Fibroblast of the conjunctiva (primary cell): ENCODE measurements around the gene UQCC2.

Experiments used
- DNase-seq: peaks from one replicate; pipeline ENCODE4 v3.0.0-alpha.2; 2010; ENCODE audit warnings: low read depth

UQCC2 gene

DNA sequence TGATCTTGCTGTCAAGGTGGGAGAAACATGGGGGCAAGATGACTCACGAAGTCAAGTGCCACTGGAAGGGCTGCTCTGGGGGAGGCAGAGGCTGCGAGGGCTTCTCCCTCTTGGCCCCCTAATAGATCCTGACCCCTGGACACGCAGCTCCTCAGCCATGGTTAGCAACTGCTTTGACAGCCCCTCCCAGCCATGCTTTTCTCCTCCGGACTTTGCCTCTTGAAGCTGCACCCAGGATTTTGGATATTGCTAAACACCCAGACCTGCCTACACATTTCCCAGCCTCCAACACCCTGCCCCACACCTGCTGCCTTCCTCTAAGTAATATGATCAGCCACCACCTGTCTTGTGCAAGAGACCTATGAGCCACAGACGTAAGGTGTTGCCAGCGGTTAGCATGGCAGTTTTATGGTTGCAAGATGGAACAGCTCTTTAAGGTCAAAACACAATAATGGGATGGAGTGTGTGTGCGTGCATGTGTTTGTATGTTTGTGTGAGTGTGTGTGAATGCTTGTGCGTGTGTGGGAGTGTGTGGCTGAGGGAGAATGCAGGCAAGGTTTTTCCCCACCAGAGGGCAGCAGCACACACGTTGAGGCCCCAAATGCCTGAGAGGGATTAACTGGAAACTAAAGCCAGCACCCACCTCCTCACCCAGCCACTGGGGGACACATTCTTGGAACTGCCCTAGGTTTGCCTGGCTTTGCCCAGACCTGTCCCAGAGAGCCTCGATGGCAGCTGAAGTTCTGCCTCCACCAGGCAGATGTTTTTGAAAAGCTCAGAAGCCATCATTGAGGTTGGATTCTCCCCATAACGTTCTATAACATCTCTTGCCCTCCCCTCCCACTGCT, 32.7 kb upstream of the UQCC2 start:
- DNase-seq: peak; percentile 47

DNA sequence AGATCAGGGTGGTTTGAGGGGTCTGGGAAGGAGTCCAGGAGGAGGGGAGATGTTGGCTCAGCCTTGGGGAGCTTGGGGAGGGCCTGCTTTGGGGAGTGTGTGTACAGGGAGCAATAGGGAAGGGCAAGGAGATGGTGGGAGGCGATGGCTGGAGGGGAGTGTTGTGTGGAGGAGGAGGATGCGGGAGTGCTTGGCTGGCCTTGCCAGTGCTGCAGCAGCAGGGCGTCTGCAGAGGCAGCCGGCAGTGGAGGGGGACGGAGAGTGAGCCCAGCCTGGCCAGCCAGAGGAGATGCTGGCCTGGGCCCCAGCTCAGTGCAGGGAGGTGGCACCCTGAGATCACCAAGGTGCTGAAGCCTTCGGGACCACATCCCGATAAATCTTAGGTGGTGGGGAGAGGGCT, 31.3 kb upstream of the UQCC2 start:
- DNase-seq: no peak

DNA sequence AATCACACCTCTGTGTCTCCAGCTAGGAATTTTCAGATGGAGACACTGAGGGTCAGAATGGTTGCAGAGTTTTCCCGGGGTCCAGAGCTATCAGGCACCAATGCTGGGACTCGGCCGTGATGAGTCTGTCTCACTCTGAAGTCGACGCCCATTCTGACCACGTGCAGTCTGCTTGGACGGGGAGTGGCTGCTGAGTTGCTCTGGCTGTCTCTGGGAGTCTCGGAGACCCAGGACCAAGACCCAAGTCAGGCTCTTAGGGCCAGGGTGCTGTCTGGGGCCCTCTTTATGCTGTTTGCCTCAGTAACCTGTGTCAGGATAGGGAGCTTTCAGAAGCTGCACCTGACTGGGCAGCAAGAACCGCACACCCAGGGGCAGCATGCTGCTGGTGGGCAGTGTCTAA, 30.6 kb upstream of the UQCC2 start:
- DNase-seq: no peak

DNA sequence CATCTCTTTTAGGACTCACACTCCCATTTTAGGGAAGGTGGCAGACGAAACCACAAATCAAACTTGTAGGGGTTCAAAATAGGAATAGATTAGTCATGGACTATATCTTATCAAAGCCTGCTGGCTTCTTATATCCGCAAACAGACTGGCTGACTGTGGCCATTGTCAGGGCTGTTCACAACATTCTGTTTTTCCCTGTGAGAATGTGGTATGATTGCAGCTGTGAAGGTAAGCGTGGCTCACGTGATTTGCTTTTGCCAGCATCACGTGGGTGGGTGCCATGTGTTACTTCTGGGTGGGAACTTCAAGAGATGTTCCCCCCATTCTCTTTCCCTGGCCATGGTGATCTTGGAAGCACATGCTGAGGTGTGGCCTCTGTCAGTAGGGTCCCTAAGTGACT, 29.3 kb upstream of the UQCC2 start:
- no peak for DNase-seq

DNA sequence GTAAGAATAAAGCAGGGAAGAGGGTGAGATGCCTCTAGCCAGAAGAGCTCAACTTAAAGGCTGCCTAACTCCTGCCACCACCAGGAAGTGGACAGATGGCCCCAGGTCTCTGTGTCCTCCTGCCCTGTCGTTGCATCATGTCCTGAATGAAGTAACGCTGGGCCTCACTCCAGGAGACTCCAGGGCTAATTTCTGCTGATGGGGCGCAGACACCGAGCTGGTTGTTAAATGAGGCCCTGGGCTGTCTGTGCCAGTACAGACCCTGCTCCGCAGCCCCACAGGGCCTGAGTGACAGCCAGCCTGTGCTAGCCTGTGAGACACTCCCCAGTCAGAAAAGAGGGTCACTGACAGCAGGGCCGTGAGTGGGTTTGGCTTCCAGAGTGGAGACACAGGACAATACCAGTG, 28.7 kb upstream of the UQCC2 start:
- no peak for DNase-seq

DNA sequence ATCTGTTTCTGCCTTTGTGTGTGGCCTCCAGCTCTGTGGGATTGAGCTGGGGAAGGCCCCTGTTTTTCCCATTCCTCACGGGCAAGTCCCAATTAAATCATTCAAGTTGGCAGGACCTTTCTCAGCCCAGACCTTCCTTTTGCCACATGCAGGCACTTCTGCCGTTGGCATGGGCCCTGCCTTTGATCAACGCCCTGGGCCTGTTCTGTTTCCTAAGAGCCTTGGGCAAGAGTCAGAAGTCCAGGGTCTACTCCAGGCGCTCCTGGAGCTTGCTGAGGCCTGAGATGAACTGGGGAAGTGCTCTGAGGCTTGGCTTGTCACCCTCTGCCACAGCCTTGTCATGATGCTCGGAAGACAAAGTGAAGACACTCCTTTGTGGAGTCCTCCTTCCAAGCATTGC, 28.1 kb upstream of the UQCC2 start:
- DNase-seq: no peak

DNA sequence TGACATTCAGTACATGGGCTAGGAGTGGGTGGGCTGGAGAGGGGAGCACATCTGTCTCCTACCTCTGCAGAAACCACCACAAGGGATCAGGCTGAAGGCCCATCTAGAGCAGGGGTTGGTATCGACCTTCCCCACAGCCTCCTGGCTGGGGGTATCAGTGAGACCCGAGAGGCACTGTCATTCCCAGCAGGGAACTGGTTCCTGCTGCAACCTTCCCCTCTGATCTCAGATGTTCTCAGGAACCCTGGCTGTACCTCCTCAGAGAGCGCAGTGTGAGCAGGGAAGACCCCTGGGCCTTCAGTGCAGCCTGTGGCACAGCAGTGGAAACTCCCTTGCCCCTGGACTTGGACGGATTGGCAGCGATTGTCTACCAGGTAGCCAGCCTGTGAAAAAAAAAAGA, 27.4 kb upstream of the UQCC2 start:
- DNase-seq: no peak

DNA sequence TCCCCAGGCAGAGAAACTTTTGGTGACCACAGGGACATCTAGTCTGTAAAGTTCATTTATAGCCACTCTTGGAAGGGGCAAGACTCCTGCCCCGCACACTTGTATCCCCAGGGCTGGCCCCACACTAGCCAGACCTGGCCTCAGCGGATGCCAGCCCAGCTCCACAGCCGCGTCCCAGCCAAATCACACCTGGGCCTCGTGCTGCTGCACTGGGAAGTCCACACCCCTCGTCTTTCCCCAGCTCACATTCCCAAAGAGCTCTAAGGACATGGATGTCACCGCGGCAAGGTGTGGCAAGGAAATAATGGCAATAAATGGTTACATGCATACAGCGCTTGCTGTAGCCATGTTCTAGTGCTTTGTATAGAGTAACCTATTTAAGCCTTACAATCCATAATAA, 26.7 kb upstream of the UQCC2 start:
- no peak for DNase-seq

DNA sequence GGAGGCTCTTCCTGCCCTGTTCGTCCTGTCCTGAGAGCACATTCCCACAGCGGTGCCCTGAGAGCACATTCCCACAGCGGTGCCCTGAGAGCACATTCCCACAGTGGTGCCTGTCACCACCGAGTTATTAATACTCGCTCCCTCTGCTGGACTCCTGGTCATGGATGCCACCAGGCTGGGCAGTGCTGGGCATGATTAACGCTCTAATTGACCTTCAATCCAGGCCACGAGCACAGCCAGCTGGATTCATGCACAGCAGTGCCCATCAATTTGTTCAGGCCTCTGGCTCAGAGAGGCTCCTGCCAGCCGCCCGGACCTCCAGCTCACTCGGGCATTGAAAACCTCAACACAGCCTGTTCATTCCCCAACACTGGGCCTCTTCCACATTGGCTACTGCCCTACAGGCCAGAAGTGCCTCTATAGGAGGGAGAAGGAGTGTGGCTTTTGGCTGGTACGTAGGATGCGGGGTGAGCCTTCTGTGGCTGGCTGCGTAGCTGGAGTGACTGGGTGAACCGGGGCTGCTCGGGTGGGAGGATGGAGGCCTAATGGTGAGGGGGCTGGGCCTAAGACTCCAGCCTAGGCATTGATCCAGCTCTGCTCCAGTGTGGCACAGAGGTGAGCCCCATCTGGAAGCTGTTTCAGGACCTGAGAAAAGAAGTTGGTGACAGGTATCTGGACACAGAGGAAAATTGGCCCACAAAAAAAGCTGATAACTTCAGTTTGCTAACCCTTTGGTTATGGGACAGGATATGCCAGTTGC, 25.9 kb upstream of the UQCC2 start:
- no peak for DNase-seq

DNA sequence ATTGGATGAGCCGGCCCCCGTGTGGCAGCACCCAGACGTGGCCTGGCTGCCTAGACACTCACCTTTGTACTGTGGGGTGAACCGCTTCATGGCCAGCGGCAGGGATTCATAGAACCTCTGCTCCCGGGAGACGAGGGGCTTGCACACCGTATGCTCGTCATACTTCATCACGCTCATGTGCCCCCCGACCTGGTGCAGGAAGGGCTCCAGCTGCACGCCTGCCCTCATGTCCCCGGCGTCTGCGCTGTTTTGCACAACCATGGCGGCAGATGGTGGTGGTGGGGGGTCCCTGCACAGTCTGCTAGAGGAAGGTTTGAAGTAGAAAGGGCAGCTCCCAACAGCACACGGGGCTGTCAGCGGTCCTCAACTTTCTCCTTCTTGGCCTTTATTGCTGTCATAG, 23.7 kb upstream of the UQCC2 start:
- DNase-seq: no peak

DNA sequence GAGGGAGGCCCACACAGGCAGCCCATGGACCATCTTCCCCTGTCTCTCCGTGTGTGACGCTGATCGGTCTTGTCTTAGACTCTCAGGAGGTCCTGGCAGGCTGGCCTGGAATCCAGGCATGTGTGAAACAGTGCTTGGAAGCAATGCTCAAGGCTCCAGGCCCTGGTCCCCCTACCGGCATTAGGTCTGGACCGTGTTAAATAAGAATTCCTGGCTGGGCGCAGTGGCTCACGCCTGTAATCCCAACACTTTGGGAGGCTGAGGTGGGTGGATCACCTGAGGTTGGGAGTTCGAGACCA, 22.2 kb upstream of the UQCC2 start:
- no peak for DNase-seq

DNA sequence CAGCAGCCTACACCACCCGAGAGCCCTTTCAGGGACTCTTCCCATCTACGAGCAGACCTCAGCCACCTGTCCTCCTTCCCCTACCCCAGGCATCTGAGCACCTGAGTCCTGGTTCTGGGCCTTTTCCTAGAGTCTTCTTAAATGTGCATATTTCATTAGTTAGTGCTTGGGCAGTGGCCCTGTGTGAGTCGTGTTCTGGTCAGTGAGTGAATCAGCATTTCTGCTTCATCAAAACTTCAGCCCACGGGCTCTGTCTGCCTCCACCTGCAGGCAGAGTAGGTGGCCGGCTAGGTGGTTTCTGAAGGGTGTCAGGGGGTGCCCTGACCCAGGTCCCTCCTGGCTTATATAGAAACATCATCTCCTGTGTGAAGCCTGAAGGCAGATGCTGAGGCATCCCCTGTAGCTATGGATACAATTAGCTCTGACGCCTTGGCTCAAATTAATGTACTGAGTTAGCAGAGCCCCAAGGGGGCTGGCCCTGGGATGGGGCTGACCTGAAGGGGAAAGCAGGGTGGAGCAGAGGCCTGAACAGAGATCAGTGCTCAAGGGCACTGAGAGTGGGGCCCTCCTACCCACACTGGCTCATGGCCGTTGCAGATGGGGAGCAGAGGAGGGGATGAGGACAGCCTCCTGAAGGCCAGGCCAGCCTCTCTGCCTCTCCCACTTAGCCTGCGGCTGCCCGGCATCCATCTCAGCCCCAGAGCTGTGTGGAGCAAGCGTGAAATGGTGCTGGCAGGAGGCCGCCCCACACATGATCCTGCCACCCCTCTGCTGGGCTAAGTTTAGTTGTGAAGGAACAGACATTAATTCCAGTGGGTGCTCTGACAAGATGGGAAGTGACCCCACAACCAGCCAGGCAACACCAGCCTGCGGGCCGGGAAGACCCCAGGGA, 21.6 kb upstream of the UQCC2 start:
- no peak for DNase-seq

DNA sequence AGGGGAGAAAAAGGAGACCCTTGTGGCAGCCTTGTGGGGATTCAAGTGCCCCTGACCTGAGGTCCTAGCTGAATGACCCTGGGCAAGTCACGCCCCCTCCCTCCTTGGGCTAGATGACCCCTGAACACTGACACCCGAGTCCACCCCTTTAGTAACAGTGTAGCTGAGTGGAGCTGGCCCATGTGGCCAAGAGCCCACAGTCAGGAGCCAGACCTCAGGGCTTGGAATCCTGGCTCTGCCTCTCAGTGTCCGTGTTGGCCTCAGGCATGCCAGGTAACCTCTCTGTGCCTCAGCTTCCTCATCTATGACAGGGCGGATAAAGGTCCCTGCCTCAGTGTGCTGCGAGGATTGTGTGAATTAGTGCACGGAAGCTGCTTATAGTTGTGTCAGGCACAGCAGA, 20.9 kb upstream of the UQCC2 start:
- no peak for DNase-seq

DNA sequence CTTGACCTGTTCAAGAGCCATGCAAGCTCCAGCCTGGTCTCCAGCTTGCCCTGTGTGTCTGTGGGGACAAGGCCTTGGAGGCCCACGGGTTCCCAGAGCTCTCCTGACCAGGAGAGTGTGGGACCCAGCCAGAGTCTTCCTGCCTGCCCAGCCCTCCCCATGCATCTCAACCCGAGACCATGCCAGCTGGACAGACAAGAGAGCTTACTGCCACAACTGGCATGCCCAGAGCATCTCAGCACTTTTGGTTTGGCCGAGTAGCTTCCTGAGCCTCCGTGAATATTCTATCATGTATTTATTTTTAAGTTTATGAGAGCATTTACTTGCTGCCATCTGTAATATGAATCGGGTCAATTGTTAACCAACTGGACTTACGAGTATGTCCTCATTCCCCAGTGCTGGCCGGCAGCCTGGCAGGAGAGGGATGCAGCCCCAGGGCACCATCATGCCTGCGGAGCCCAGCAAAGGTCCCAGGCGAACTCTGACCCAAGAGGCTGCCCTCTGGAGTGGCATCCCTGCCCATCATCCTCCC, 20.3 kb upstream of the UQCC2 start:
- no peak for DNase-seq

DNA sequence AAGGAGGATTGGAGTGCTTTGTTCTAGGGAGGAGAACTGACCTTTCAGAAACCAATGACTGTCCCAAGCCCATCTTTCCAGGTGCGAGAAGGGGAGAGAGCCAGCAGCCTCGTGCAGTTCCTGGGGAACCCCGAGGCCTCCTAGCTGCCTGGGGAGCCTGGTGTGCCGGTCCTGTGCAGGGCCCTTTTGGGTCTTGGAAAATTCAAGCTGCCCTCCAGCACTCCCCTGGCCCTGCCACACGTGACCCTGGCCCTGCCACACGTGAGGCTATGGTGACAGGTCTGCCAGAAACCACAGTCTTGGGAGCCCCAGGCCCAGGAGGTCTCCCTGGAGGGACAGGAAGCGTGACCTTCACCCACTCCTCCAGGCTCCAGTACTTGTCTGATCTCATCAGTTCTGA, 19.5 kb upstream of the UQCC2 start:
- no peak for DNase-seq

DNA sequence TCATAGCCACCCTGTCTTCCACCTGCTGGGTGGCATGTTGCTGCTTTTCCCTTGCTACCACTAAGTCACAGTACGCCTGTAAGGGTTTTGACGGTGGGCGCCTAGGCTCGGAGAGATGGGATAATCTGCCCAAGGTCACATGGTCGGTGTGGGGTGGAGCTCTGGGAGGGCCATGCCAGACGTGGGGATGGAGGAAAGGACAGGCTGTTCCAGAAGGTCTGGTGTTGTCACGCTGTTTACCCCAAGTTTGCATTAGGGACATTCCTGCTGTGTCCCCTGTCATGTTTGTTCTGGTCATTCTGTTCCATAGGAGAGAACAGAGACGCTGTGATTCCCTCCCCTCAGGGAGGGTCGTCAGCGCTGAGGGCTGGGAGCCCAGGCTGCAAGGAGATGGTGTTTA, 19.1 kb upstream of the UQCC2 start:
- no peak for DNase-seq

DNA sequence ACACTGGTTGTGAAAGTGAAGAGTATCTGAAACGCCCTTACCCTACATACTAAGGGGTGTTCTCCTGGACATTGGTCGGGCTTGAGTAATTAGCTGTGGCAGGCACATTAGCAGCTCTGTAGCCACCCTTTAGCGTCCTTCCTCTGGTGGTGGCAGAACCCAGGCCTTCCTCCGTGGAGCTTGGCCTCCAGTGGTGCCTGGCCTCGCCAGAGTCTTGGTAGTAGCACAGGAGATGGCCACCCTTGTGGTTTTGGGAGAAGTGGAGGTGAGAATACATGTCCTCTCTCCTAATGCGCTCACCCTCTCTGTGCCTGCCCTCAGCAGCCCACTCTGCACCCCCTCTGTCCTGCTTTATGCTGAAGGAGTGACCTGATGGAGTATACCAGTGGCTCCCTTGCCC, 17.6 kb upstream of the UQCC2 start:
- DNase-seq: no peak

DNA sequence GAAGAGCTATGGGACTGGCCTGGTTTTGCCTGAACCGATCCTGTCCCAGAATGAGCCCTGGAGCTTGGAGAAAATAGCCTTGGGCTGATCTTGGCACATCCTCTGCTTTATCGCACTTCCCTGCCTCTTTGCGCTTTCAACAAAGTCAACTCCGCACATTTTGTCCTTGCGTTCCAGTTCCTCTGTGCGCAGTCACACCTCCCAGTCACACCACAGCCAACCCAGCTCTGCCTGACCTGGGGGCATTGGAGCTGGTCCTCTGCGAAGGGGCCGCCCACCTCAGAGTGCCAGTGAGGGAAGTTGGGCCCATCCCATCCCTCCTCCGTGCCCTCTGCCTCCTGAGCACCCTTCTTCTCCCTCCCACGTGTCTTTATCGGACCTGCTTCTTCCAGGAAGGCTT, 16.9 kb upstream of the UQCC2 start:
- no peak for DNase-seq

DNA sequence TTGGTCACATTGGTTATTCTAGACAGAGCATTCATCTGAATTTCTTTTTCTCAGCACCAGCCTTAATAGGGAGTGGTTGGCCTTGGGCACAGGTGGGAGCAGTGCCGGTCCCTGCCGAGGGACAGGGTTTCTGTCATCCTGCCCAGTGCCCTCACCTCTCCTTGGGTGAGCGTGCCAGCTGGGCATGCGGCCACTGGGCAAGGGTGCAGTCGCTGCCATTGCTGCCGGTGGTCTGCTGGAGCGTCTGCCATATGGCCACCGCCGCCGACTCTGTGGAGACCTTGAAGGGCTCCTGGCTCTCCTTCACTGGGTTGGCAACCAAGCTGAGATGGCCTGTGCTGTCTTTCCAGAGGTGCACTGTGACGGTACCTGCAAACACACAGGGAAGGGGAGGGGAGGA, 16.4 kb upstream of the UQCC2 start:
- no peak for DNase-seq

DNA sequence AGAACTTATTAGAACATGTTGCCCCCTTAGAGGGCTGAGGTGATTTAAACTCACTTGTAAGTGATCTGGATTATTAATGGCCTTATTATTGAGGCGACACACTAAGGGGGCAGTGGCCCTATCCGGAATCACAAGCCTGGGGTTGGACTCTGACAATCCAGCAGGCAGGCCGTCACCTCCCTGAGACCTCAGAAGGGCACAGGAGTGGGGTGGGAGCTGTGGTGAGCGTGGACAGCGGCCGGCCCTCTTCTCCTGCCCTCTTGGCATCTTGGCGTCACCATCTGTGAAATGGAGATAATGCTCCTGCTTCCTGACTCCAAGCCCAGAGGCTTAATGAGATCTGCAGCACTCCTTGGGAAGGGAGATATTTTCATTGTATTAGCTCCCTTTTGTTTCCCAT, 15.6 kb upstream of the UQCC2 start:
- DNase-seq: no peak

DNA sequence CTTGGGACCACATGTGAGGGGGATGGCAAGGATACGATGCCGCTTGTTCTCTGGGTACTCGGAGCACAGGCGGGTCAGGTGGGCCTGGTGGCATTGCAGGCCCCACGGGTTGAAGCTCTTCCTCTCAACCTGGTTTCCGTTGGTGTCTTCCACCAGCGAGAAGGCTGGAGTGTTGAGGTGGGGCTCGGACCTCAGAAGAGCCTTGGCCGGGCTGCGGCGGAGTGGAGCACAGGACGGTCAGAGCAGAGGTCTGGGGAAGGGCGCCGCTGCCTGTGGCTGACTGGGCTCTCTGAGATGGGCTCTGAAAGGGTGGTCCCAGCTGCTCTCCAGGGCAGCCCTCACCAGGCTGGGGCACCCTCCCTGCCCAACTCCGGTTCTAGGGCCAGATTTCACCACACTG, 15.2 kb upstream of the UQCC2 start:
- DNase-seq: no peak

DNA sequence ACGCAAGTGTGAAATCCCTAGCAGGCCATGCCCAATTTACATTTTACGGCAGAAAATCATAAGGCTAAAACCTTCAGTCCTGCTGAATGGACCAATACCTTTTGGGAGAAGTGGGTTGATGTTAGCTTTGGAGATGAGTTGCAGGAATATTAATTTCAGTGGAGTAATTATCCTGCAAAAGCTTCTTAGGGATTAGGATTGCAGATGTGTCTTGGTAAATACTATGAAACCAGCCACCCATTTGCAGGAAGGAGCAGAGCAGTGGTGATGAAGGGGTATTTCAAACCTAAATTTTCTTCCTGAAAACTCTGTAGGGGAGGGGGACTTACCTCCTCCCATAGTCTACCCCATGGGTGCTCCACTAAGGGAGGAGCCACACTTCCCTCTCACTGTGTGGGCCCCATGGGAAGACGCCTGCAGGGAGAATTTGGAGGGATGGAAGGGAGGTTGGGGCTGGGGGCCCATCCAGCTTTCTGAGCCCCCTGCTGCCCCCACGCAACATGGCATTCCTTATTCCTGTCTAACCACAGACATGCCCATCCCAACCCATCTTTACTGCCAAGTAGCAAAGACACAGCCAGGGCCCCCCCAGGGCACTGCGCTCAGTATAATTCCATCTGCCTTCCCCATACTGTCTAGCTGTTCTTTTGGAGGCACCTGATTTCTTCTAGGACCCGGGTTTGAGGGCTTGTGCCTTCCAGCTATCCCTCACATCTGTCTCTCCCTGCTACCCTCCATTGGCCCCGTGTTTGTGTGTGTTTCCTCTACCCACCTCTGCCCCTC, 14.6 kb upstream of the UQCC2 start:
- DNase-seq: no peak
